GM12878 (cell line): ENCODE measurements around the gene SYT4.

Experiments
- ATF3 ChIP-seq: IDR thresholded peaks from 2 replicates; pipeline ENCODE4 v1.6.1; 2011; ENCODE audit warnings: low read depth, mild to moderate bottlenecking, low read length, moderate library complexity, borderline replicate concordance; ENCODE audit errors: extremely low read depth
- CTCF ChIP-seq, 3 experiments: IDR thresholded peaks in 2 of 3; conservative IDR thresholded peaks in 1 of 3; 2 replicates each; pipeline ENCODE4 v1.5.1; 2011; ENCODE audit warnings: low read depth in 3 of 3, low read length in 3 of 3, mild to moderate bottlenecking in 3 of 3, control low read depth in 2 of 3, moderate library complexity in 2 of 3, inconsistent platforms in 1 of 3, mixed read lengths in 1 of 3; ENCODE audit not compliant: control insufficient read depth in 2 of 3, insufficient read depth in 1 of 3; ENCODE audit errors: extremely low read depth in 1 of 3
- EZH2 ChIP-seq: IDR thresholded peaks from 2 replicates; pipeline ENCODE4 v1.6.1; 2012; ENCODE audit warnings: low read depth, mild to moderate bottlenecking, control low read depth, inconsistent platforms, low read length, borderline replicate concordance; ENCODE audit not compliant: control insufficient read depth
- KDM1A ChIP-seq: fragments of 200-600 bp; sonication (generic); IDR thresholded peaks from 2 replicates; pipeline ENCODE4 v1.6.1; 2016; ENCODE audit warnings: borderline replicate concordance
- POLR2A ChIP-seq: IDR thresholded peaks from 2 replicates; pipeline ENCODE4 v1.6.1; 2011; ENCODE audit warnings: low read depth, mild to moderate bottlenecking, low read length
- POLR2AphosphoS2 ChIP-seq: IDR thresholded peaks from 2 replicates; pipeline ENCODE4 v1.6.1; 2011; ENCODE audit warnings: low read depth, mild to moderate bottlenecking, low read length, improper control_type of control experiment, moderate library complexity
- RUNX3 ChIP-seq: IDR thresholded peaks from 2 replicates; pipeline ENCODE4 v1.6.1; 2012; ENCODE audit warnings: low read length, inconsistent platforms
- SP1 ChIP-seq: IDR thresholded peaks from one replicate; pipeline ENCODE4 v1.6.1; 2011; ENCODE audit warnings: low read depth, low read length
- SREBF1 ChIP-seq: IDR thresholded peaks from 2 replicates; pipeline ENCODE4 v1.6.1; 2012; ENCODE audit warnings: mild to moderate bottlenecking, low read length
- ZZZ3 ChIP-seq: IDR thresholded peaks from 2 replicates; pipeline ENCODE4 v1.6.1; 2011; ENCODE audit warnings: low read depth; ENCODE audit not compliant: control insufficient read depth, insufficient read length

- TF ChIP-seq SP1 (no peak), SREBF1 (no peak), POLR2A (no peak), EZH2 (no peak), ZZZ3 (no peak), POLR2AphosphoS2 (no peak), CTCF (IDR thresholded peaks at IDR 0.05 in 2 of 3, conservative IDR thresholded peaks at IDR 0.05 in 1 of 3; ENCODE audit: control insufficient read depth in 2 of 3, extremely low read depth in 1 of 3, insufficient read depth in 1 of 3, low read depth in 3 of 3, low read length in 3 of 3) (no peak), KDM1A (no peak), RUNX3 (no peak), ATF3 (no peak)
These were observed 56.6 kb downstream of the SYT4 start for GRCh38 chr18:43220691-43221090.
